Head of caudate nucleus (tissue), 42 donors: ENCODE measurements around the gene VSIG10L.
A peak's percentile ranks its signal among the peaks of the same experiment; 100 is the strongest.

Experiments
- DNase-seq, 42 donors: peaks; one replicate each; pipeline versions ENCODE4 v3.0.0 to v3.0.0-alpha.2; 2020 to 2021; ENCODE audit warnings: mixed read lengths in 7 of 42
- intact Hi-C: fragments of 100-400 bp; cut with DNase I; formaldehyde crosslinking; loops from one replicate; pipeline ENCODE4 v1.15.0; 2022

Gene VSIG10L

GRCh38 chr19:51294211-51294976, 47.5 kb downstream of the VSIG10L start:
- DNase-seq, result no peak
- intact Hi-C loops, result no loop called here

GRCh38 chr19:51293571-51294210, 48.2 kb downstream of the VSIG10L start:
- intact Hi-C loops, result no loop called here
- DNase-seq, result no peak

GRCh38 chr19:51292971-51293370, 49.0 kb downstream of the VSIG10L start:
- intact Hi-C loops, result no loop called here
- DNase-seq, result peak in 2 of 42 donors; percentile 16 to 38

GRCh38 chr19:51289635-51290034, 52.3 kb downstream of the VSIG10L start:
- DNase-seq, result no peak
- intact Hi-C loops, result no loop called here

- intact Hi-C loops, result no loop called here
- DNase-seq, result no peak
These were observed 56.3 kb downstream of the VSIG10L start for GRCh38 chr19:51285682-51286081.

- DNase-seq, result no peak
- intact Hi-C loops, result no loop called here
These were observed 59.6 kb downstream of the VSIG10L start for GRCh38 chr19:51282335-51282734.
